Measurements from ENCODE around the gene PCGF3.
A peak's percentile ranks its signal among the peaks of the same experiment; 100 is the strongest.
"Not testable (repeated sequence)": the region's sequence is repeated elsewhere in the genome, so short reads cannot be mapped to it uniquely, and the experiment has no call there.

Gene PCGF3

GRCh38 chr4:742742-743311, 37.2 kb downstream of the PCGF3 start:
- DNase-seq: peak; percentile 49 to 72 (median 64)

DNA sequence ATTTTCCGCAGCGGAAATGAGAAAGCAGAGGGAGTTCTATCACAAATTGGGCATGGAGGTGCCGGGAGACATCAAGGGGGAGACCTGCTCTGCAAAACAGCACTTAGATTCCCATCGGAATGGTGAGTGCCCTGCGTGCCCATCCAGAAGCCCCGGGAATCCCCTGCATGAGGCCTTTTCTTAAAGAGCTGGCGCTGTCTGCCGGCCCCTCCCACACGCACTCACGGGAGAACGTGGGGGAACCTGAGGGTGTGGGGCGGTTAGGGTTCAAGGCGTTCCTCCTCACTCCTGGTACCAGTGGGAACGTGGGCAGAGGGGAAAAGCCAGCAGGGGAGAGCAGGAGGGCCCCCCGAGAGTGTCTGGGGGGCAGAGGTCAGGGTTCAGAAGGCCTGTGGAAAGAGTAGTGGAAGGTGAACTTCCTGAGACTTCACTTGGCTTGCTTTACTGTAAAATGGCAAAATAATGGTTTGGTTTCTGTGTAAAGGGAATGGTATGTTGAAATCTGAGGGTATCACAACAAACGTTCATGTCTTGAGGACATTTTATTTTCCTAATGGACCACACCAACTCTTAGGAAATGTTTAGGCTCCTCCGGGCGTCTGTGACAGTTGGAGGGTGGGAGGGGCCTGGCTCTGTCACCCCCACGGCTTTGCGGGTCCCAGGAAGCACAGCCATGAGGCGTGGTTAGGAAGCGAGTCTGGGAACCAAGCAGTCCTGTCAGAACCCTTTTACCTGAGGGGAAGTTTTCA, 38.0 kb downstream of the PCGF3 start:
- no peak for DNase-seq

DNA sequence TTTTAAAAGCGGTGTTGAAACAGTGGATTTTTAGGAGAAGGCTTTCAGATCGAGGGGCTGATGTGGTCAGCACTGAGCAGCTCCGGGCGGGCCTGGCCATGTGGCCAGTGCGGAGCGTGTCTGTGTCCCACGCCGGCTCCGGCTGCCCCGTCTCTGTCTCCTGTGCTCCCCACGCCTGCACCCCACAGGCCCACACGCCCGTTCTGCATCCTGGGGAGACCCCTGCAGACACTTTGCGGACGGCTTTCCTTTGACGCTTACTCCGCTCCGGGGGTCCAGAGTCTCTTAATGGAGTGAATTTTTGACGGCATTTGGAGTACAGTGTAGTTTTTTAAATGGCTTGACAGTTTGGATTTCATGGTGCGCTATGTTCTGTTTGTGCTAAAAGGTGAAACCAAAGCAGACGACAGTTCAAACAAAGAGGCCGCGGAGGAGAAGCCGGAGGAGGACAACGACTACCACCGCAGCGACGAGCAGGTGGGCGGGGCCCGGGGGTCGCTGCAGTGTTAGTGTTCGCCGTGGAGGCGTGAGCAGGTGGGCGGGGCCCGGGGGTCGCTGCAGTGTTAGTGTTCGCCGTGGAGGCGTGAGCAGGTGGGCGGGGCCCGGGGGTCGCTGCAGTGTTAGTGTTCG, 38.7 kb downstream of the PCGF3 start:
- DNase-seq: no peak

- no peak for DNase-seq
These were observed 42.0 kb downstream of the PCGF3 start for GRCh38 chr4:747546-748170.

DNA sequence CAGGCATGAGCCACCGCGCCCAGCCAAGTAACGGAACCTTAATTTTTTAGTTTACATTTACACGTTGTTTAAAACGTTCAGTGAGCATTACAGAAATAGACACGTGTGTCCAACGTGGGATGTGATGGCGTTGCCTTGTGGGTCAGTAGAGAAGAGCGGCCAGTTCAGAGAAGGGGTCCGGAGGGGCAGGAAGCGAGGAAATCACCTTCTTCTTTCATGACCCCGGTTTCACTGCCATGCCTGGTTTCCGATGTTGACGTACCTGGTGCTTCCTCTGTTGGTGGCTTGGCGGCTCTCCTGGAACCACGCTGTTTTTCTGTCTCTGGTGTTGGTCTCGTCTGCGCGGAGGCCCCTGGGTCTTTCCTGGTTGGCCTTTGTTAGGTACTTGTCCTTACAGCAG, 42.8 kb downstream of the PCGF3 start:
- DNase-seq: no peak

DNA sequence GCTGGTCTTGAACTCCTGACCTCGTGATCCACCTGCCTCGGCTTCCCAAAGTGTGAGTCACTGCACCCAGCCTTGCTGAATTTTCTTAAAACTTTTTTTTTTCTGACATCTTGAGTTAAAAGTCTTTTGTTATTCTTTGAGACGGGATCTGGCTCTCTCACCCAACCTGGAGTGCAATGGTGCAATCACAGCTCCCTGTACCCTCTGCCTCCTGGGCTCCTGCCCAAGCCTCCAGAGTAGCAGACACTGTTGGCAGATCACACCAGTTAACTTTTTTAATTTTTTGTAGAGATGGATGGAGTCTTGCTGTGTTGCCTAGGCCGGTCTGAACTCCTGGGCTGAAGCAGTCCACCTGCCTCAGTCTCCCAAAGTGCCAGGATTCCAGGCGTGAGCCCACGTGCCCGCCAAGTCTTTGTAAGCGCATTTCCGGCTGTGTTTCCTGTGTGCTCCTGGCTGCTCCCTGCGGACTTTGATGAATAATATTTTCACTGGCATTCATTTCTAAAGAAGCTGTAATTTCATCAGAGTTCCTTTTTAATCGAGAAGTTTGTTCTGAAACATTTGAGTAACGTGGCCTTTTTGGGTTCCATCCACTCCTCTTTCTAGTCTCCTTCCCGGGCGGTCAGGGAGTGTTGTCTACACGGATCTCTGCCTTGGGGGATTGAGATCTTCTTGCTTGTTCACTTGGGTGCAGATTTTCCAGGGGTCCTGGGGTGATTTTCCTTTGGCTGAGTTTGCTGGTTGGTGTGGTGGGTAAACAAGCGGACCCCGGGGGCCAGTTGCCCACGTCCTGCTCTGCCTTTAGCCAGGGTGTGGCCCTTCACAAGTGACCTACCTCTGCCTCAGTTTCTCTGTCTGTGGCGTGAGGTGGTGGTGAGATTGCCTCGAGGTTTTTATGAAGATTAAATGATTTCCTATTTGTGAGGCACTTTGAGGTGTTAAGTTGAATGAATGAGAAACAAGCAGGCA, 44.4 kb downstream of the PCGF3 start:
- no peak for DNase-seq

DNA sequence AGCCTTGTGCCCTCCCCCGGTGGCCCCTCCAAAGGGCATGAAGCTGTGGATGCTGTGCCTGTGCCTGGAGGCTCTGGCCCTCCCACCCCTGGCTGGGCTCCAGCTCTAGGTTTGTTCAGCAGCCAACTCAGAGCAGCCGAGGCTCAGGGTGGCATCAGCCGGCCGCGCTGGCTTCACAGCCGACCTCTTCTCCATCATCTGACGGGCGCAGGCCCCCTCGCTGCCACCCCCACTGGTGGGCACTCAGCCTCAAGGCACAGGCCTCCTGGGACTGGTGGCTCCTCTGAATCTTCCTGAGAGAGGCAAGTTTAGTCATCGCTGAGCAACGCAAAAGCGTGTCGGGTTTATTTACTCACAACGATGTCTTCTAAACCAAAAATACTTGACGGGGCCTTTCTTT, 46.0 kb downstream of the PCGF3 start:
- no peak for DNase-seq

- no peak for DNase-seq
These were observed 46.7 kb downstream of the PCGF3 start for GRCh38 chr4:752196-752861.

GRCh38 chr4:753186-753585, 47.6 kb downstream of the PCGF3 start:
- DNase-seq: not testable (repeated sequence)

- DNase-seq: no peak
These were observed 48.8 kb downstream of the PCGF3 start for GRCh38 chr4:754221-755120.

DNA sequence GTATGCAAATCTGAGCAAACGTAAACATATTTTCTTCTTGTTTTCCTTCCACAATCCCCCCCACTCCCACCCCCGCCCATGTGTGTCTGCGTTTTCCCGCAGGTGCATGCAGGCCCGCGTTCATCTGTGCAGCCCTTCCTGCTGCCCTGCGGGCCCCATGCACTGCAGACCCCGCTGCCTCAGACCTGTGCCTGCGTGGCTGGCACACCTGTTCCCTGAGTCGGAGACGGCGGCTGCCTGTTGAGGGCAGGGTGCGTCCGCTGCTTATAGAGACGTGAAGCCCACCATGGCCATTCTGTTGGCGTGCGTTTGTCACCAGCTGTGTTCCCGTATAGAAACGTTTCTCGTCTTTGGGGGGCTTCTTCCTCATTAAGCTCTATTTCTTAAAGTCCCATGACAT, 51.5 kb downstream of the PCGF3 start:
- no peak for DNase-seq

DNA sequence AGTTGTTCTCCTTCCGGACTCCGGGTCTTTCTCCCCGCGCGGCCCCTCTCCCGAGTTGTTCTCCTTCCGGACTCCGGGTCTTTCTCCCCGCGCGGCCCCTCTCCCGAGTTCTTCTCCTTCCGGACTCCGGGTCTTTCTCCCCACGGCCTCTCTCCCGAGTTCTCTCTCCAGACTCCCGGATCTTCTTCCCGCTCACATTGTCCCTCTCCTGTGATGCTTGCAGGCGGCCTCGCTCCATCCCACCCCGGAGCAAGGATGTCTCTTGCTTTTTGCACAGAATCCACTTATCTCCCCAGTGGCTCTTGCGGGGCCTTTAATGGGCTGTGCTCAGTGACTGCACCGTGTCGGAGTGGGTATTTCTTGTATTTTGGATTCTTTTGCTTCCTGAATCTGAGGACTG, 54.2 kb downstream of the PCGF3 start:
- DNase-seq: not testable (repeated sequence)

- no peak for DNase-seq
These were observed 55.0 kb downstream of the PCGF3 start for GRCh38 chr4:760616-761015.

DNA sequence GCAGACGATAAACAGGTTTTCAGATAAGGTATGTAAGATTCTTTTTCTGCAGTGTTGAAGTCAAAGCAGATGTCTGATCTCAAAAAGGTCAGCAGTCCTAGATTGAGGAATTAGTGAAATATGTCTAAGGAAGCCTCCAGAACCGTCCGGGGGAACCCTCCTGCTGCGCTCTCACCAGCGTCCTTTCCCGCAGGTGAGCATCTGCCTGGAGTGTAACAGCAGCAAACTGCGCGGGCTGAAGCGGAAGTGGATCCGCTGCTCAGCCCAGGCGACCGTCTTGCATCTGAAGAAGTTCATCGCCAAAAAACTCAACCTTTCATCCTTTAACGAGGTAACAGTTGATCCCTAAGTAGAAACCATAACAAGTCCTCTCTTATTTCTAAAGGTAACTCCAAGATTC, 55.5 kb downstream of the PCGF3 start:
- no peak for DNase-seq

DNA sequence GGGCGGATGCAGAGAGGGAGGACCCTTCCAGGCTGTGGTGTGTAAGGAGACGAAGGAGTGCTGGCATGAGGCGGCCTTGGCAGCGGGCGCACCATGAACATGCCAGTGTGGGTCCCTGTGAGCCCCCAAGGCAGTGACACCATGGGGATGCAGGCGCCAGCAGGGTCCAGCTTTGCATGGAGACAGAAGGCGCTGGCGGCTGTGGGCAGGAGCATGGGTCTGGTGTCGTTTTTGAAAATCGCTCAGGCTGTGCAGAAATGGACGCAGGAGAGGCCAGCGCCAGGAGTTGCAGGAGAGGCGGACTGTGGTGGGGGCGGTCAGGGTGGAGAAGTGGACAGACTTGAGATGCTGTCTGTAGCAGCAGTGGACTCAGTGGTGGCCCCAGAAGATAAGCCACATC, 56.1 kb downstream of the PCGF3 start:
- DNase-seq: no peak

DNA sequence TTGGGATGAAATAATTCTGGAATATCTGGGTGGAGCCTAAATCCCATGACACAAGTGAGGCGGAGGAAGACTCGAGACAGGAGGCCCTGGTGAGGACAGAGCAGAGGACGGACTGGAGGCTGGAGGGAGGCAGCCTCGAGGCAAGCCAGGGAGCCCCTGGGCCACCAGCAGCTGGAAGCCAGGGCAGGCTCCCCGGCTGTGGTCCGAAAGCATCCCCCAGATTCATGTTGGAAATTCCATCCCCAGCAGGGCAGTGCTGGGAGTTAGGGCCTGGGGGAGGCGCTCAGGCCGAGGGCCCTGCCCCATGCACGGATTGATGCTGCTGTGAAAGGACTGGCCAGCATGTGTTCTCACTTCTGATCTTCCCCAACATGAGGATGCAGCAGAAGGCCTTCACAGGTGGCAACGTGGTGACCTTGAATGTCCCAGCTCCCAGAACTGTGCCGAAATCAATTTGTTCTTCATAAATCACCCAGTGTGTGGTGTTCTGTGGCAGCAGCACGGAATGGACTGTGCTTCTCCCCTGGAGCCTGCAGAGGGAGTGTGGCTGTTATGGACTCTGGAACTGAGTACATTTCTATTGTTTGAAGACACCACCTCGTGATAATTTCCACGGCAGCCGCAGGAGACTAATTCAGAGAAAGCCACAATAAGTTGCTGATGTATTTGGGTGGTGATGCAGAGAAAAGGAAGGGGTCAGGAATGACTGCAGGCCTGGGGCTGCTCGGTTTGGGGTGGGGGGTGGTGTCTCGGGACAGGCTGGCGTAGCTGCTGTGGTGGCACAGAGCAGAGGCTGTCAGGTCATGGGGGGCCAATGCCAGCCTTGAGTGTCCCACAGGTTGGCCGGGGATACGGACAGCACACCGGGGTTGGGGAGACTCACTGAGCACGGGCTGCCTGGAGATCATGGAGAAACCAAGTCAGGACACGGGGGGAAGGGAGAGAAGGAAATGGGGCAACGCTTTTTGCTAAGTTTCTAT, 56.9 kb downstream of the PCGF3 start:
- no peak for DNase-seq

DNA sequence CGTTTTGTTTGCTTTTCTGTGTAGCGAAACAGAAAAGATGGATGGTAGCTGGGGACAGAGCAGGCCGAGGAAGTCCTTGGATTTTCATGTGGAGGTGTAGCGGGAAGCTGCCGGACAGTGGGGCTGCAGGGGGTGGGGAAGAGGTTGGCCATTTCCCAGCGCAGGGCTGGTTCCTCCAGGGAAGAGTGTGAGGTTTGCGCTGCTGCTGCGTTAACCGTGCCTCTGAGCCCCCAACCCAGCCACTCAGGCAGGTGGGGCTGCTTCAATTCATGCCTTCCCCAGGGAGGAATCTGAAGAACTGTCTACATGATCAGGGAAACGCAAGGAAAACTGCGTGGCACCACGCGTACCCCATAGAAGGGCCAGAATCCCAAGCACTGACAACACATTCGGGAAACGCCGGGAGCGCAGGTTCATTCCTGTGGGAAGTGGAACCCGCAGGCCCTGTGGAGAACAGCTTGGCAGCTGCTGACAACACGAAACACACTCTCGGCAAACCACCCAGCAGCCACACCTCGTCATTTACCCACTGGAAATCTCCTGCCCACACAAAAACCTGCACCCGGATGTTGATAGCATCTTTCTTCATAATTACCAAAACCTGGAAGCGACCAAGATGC, 57.7 kb downstream of the PCGF3 start:
- no peak for DNase-seq

GRCh38 chr4:763922-764321, 58.3 kb downstream of the PCGF3 start:
- no peak for DNase-seq

Measured in T-helper 1 cell (primary cell).